ENCODE data around the gene HPDL.
A peak's percentile ranks its signal among the peaks of the same experiment; 100 is the strongest.

Gene HPDL

DNA sequence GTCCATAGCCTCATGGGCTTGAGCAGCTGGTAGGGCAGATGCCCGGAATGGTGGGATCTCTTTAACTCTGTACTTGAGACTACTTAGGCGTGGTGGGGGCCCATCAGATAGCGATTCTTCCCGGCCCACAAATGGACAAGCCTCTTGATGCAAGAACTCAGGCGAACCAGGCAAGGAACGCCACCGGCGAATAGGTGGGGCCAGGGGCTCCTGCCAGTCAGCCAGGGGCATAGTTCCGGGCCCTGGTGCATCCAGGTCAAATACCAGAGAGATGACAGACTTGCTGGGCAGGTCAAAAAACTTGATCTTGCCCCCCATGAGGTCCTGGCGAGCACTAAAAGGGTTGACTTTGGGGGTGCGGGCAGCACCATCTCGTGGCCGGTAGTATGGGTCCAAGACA, 18.3 kb downstream of the HPDL start:
- peaks cover 48% of the 10 kb centered on the region for H3K36me3 Mint-ChIP-seq (ENCODE audit: low read depth)
- no peaks in the 10 kb centered on the region for H3K27me3 Mint-ChIP-seq (ENCODE audit: low read depth, poor library complexity)
- no peak for DNase-seq
- H3K27ac Mint-ChIP-seq: no peak overlapping the region
- H3K4me3 Mint-ChIP-seq: no peak overlapping the region
- TF ChIP-seq, protein P1, sequence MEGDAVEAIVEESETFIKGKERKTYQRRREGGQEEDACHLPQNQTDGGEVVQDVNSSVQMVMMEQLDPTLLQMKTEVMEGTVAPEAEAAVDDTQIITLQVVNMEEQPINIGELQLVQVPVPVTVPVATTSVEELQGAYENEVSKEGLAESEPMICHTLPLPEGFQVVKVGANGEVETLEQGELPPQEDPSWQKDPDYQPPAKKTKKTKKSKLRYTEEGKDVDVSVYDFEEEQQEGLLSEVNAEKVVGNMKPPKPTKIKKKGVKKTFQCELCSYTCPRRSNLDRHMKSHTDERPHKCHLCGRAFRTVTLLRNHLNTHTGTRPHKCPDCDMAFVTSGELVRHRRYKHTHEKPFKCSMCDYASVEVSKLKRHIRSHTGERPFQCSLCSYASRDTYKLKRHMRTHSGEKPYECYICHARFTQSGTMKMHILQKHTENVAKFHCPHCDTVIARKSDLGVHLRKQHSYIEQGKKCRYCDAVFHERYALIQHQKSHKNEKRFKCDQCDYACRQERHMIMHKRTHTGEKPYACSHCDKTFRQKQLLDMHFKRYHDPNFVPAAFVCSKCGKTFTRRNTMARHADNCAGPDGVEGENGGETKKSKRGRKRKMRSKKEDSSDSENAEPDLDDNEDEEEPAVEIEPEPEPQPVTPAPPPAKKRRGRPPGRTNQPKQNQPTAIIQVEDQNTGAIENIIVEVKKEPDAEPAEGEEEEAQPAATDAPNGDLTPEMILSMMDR (IDR thresholded peaks at IDR 0.05): no peak
- no peaks in the 10 kb centered on the region for H3K9me3 Mint-ChIP-seq
- peaks cover 34% of the 10 kb centered on the region for H3K4me1 Mint-ChIP-seq

DNA sequence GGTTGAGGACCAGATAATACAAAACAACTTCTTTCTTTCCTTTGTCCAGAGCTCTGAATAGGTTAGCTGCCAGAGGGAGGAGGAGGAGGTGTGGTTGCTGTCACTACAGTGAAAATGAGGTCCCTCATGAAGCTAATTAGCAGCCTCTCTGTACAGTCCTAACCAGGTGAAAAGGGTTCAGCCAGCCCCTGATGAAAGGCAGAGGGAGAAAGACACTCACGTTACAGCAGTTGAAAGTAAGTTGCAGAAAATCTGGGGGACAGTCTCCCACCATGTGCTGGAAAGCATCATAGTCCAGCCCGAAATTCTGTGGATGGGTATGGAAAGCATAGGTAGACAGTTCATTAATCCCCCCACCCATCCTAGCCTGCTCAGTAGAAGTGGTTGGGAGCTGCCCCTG, 19.8 kb downstream of the HPDL start:
- H3K27me3 Mint-ChIP-seq (ENCODE audit: low read depth, poor library complexity): no peaks in the 10 kb centered on the region
- no peak overlapping the region for H3K27ac Mint-ChIP-seq
- no peak for DNase-seq
- H3K36me3 Mint-ChIP-seq (ENCODE audit: low read depth): peaks cover 47% of the 10 kb centered on the region
- no peak overlapping the region for H3K4me3 Mint-ChIP-seq
- H3K9me3 Mint-ChIP-seq: no peaks in the 10 kb centered on the region
- TF ChIP-seq, protein P1 (IDR thresholded peaks at IDR 0.05): no peak
- H3K4me1 Mint-ChIP-seq: peaks cover 20% of the 10 kb centered on the region

DNA sequence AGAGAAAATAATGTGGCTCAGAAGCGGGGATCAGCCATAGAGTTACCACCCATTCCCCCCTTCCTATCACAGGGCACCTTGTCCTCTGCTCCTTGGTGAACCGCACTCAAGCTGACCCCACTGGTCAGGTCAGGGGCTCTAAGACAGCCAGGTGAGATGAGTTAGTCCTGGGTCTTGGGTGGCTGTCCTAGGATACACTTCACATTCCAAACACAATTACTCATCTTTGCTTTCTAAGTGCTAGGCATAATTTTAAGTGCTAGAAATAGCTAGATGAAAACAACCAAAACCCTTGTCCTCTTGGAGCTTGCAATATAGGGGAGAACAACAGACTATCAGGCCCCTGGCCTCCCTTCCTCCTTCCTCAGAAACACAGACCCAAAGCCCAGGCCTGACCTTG, 21.3 kb downstream of the HPDL start:
- H3K27ac Mint-ChIP-seq: peak overlapping the region; percentile 2
- H3K4me1 Mint-ChIP-seq: peaks cover 14% of the 10 kb centered on the region

DNA sequence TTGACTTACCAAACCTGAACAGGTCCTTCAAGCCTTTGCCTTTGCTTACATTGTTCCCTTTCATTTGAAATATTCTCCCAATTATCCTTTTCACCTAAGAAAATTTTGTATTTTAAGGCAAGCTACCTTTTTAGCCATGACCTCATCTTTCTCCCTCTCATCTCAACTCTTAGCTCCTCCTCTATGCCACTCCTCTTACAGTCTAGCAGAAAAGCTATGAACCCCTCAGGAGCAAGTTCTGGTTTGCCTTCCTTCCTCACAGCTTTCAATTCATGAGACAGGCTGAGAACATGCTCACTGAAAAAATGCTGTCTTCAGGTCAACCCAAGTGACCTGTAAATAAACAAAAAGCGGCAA, 21.9 kb downstream of the HPDL start:
- no peak for DNase-seq
- H3K27ac Mint-ChIP-seq: peak overlapping the region; percentile 2
- TF ChIP-seq, protein P1 (IDR thresholded peaks at IDR 0.05): no peak
- no peaks in the 10 kb centered on the region for H3K27me3 Mint-ChIP-seq (ENCODE audit: low read depth, poor library complexity)
- H3K4me1 Mint-ChIP-seq: peaks cover 14% of the 10 kb centered on the region
- H3K4me3 Mint-ChIP-seq: no peak overlapping the region
- peaks cover 27% of the 10 kb centered on the region for H3K36me3 Mint-ChIP-seq (ENCODE audit: low read depth)
- H3K9me3 Mint-ChIP-seq: no peaks in the 10 kb centered on the region

More for the DNA sequence above, 21.3 kb downstream of the HPDL start:
- H3K4me3 Mint-ChIP-seq: no peak overlapping the region
- TF ChIP-seq, protein P1 (IDR thresholded peaks at IDR 0.05): no peak
- peaks cover 33% of the 10 kb centered on the region for H3K36me3 Mint-ChIP-seq (ENCODE audit: low read depth)
- no peaks in the 10 kb centered on the region for H3K9me3 Mint-ChIP-seq
- no peak for DNase-seq
- H3K27me3 Mint-ChIP-seq (ENCODE audit: low read depth, poor library complexity): no peaks in the 10 kb centered on the region

DNA sequence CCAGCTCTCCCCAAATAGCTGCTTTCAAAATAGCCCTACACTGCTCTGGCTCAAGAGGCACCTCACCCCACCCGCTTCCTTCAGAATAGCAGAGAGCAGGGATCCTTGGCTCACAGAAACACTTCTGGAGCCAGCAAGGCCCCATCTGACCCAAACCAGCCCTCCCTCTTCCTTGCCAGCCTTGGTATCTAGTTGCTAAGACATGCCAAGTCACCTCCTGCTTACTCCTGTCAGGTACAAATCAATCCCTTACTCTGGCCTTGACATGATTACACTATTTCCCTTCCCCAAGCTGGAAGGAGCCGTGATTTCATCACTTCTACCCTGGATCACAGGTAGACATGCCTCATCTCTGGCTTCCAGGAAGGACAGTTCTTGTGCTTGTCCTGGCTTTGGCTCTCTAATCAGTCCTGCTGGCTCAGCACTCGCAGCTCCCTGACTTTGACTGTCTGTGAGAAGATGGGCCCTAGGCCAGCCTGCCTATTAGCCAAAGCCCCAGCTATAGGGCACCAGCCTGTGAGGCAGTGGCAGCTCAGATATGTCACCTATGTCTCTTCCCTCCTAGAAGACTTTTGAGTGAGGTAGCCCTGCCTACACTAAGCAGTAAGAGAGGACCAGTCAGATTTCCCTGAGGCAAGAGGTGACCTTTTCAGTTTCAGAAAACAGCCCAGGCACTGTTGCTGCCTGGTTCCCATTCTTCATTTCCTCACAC, 22.4 kb downstream of the HPDL start:
- Mint-ChIP-seq H3K27ac (peak overlapping the region; percentile 83), H3K36me3 (ENCODE audit: low read depth) (peaks cover 23% of the 10 kb centered on the region), H3K9me3 (no peaks in the 10 kb centered on the region), H3K27me3 (ENCODE audit: low read depth, poor library complexity) (no peaks in the 10 kb centered on the region), H3K4me1 (peaks cover 14% of the 10 kb centered on the region), H3K4me3 (no peak overlapping the region)
- no peak for DNase-seq
- TF ChIP-seq, protein P1 (IDR thresholded peaks at IDR 0.05): no peak

DNA sequence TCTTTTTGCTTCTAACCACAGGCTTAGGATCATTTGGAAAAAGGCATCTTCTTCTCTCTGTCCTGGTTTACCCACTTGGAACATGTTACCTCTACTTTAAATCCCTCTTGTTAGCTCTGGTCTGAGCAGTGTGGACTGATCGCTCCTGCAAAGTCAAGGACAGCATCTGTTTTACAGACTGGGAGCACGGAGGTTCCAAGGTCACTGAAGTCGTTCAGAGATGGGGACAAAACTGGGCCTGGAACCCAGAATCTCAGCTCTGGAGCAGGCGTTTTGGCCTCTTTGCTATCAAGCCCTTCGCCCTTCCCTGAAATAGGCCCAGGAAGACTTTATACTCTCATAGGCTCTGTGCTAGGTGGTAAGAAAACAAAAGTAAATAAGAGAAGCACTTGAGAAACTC, 24.8 kb downstream of the HPDL start:
- TF ChIP-seq, protein P1 (IDR thresholded peaks at IDR 0.05): no peak
- H3K4me1 Mint-ChIP-seq: peaks cover 24% of the 10 kb centered on the region
- peaks cover 3% of the 10 kb centered on the region for H3K36me3 Mint-ChIP-seq (ENCODE audit: low read depth)
- H3K4me3 Mint-ChIP-seq: no peak overlapping the region
- no peaks in the 10 kb centered on the region for H3K27me3 Mint-ChIP-seq (ENCODE audit: low read depth, poor library complexity)
- no peaks in the 10 kb centered on the region for H3K9me3 Mint-ChIP-seq
- no peak overlapping the region for H3K27ac Mint-ChIP-seq
- DNase-seq: no peak
